ENCODE results near the gene SGSM1. TPM values are rescaled to one million over a fixed set of nuclear protein-coding genes. Genes with fewer than 3 reads are reported as not detected.
"Not testable (repeated sequence)": the region's sequence is repeated elsewhere in the genome, so short reads cannot be mapped to it uniquely, and the experiment has no call there.

The SGSM1 gene
- total RNA-seq, 1 donor from 2014 or later, result 0.07 TPM

DNA sequence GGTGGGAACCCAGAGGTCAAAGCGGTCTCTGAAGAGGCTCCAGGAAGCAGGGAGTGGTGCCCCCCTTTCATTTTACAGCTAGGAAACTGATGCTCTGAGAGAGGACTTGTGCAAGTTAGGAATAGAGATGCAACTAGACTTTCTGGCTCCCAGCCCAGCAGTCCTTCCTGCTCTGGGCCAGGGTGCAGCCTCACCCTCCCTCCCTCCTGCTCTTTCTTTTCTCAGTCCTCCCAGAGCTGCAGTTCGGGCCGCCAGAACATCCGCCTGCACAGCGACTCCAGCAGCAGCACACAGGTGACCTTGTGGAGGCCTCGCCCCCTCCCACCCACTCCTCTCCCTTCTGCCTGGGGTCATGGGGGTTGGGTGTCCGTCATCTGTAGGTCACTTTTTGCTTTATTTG is 89.0 kb downstream of the SGSM1 start:
- Mint-ChIP-seq H3K36me3 (ENCODE audit: low read depth) (no peaks in the 10 kb centered on the region), H3K27me3 (ENCODE audit: low read depth) (peaks cover 3% of the 10 kb centered on the region), H3K4me1 (ENCODE audit: low read depth) (no peaks in the 10 kb centered on the region), H3K4me3 (ENCODE audit: low read depth) (no peak overlapping the region), H3K9me3 (no peaks in the 10 kb centered on the region), H3K27ac (no peak overlapping the region)
- DNase-seq (ENCODE audit: low spot score), result no peak
- intact Hi-C loops (cut with micrococcal nuclease), result no loop called here

DNA sequence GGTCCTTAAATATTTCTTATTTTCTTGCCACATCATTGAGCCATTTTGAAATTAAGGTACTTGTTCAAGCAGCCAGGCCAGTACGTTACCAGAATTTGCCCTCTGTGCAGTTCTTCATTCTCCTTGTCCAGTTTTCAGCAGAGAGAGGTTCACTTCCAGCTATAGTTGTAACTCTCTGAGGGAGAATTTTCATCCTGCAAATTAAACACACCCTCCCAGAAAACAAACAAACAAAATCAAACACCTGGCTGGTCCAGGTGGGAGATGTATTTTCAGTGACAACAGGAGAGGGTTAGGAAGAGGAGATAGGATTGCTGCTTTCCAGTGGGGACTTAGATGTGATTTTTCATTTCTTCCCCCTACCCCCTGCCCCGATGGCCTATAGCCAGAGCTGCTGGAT is 95.4 kb downstream of the SGSM1 start:
- intact Hi-C loops (cut with micrococcal nuclease), result no loop called here
- no peaks in the 10 kb centered on the region for H3K36me3 Mint-ChIP-seq (ENCODE audit: low read depth)
- H3K27ac Mint-ChIP-seq, result no peak overlapping the region
- H3K9me3 Mint-ChIP-seq, result peaks cover 19% of the 10 kb centered on the region
- no peaks in the 10 kb centered on the region for H3K4me1 Mint-ChIP-seq (ENCODE audit: low read depth)
- DNase-seq (ENCODE audit: low spot score), result no peak
- no peaks in the 10 kb centered on the region for H3K27me3 Mint-ChIP-seq (ENCODE audit: low read depth)
- H3K4me3 Mint-ChIP-seq (ENCODE audit: low read depth), result no peak overlapping the region

- intact Hi-C loops (cut with micrococcal nuclease), result no loop called here
- Mint-ChIP-seq H3K36me3 (ENCODE audit: low read depth) (no peaks in the 10 kb centered on the region), H3K27me3 (ENCODE audit: low read depth) (no peaks in the 10 kb centered on the region), H3K9me3 (peaks cover 19% of the 10 kb centered on the region), H3K27ac (no peak overlapping the region), H3K4me1 (ENCODE audit: low read depth) (no peaks in the 10 kb centered on the region), H3K4me3 (ENCODE audit: low read depth) (no peak overlapping the region)
- DNase-seq (ENCODE audit: low spot score), result no peak
These were observed 99.9 kb downstream of the SGSM1 start for GRCh38 chr22:24905909-24906308.

GRCh38 chr22:24907101-24907500 is 101.1 kb downstream of the SGSM1 start:
- H3K4me3 Mint-ChIP-seq (ENCODE audit: low read depth); H3K27ac Mint-ChIP-seq; H3K27me3 Mint-ChIP-seq (ENCODE audit: low read depth); H3K4me1 Mint-ChIP-seq (ENCODE audit: low read depth); H3K36me3 Mint-ChIP-seq (ENCODE audit: low read depth); DNase-seq (ENCODE audit: low spot score); intact Hi-C loops (cut with micrococcal nuclease): not testable (repeated sequence)
- H3K9me3 Mint-ChIP-seq, result peaks cover 19% of the 10 kb centered on the region

DNA sequence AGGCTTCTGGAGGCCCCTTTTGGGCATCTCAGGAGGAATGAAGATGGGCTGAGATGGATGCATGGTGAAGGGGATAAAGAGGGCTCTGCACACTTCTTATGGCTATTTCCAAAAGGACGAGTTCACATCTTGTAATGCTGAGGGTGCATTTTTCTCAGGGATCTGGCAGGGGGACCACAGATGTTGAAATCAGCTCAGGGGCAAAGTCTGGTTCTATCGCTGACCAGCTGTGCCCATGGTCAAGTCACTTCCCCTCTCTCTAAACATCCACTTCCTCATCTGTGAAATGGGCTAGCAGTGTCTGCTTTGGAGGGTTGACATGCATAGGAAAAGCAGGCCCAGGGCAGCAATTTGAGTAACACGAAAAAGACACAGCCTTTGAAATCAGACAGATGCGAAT is 114.0 kb downstream of the SGSM1 start:
- H3K9me3 Mint-ChIP-seq, result no peaks in the 10 kb centered on the region
- no peaks in the 10 kb centered on the region for H3K27me3 Mint-ChIP-seq (ENCODE audit: low read depth)
- H3K4me1 Mint-ChIP-seq (ENCODE audit: low read depth), result no peaks in the 10 kb centered on the region
- intact Hi-C loops (cut with micrococcal nuclease), result no loop called here
- no peak overlapping the region for H3K27ac Mint-ChIP-seq
- no peaks in the 10 kb centered on the region for H3K36me3 Mint-ChIP-seq (ENCODE audit: low read depth)
- no peak for DNase-seq (ENCODE audit: low spot score)
- H3K4me3 Mint-ChIP-seq (ENCODE audit: low read depth), result no peak overlapping the region

- DNase-seq (ENCODE audit: low spot score), result no peak
- no peaks in the 10 kb centered on the region for H3K4me1 Mint-ChIP-seq (ENCODE audit: low read depth)
- no peak overlapping the region for H3K4me3 Mint-ChIP-seq (ENCODE audit: low read depth)
- no peak overlapping the region for H3K27ac Mint-ChIP-seq
- peaks cover 7% of the 10 kb centered on the region for H3K27me3 Mint-ChIP-seq (ENCODE audit: low read depth)
- H3K9me3 Mint-ChIP-seq, result no peaks in the 10 kb centered on the region
- no peaks in the 10 kb centered on the region for H3K36me3 Mint-ChIP-seq (ENCODE audit: low read depth)
- intact Hi-C loops (cut with micrococcal nuclease), result no loop called here
These were observed 119.8 kb downstream of the SGSM1 start for GRCh38 chr22:24925586-24926427.

- intact Hi-C loops (cut with micrococcal nuclease), result no loop called here
- Mint-ChIP-seq H3K4me1 (ENCODE audit: low read depth) (no peaks in the 10 kb centered on the region), H3K27me3 (ENCODE audit: low read depth) (peaks cover 9% of the 10 kb centered on the region), H3K4me3 (ENCODE audit: low read depth) (no peak overlapping the region), H3K9me3 (no peaks in the 10 kb centered on the region), H3K36me3 (ENCODE audit: low read depth) (no peaks in the 10 kb centered on the region), H3K27ac (no peak overlapping the region)
- no peak for DNase-seq (ENCODE audit: low spot score)
These were observed 120.4 kb downstream of the SGSM1 start for GRCh38 chr22:24926428-24926725.

- Mint-ChIP-seq H3K36me3 (ENCODE audit: low read depth) (no peaks in the 10 kb centered on the region), H3K27ac (no peak overlapping the region), H3K27me3 (ENCODE audit: low read depth) (peaks cover 13% of the 10 kb centered on the region), H3K4me1 (ENCODE audit: low read depth) (no peaks in the 10 kb centered on the region), H3K4me3 (ENCODE audit: low read depth) (no peak overlapping the region), H3K9me3 (no peaks in the 10 kb centered on the region)
- no peak for DNase-seq (ENCODE audit: low spot score)
- intact Hi-C loops (cut with micrococcal nuclease), result no loop called here
These were observed 121.0 kb downstream of the SGSM1 start for GRCh38 chr22:24926849-24927579.

GRCh38 chr22:24928322-24928721 is 122.3 kb downstream of the SGSM1 start:
- peaks cover 15% of the 10 kb centered on the region for H3K27me3 Mint-ChIP-seq (ENCODE audit: low read depth)
- no peak for DNase-seq (ENCODE audit: low spot score)
- H3K9me3 Mint-ChIP-seq, result no peaks in the 10 kb centered on the region
- no peak overlapping the region for H3K4me3 Mint-ChIP-seq (ENCODE audit: low read depth)
- no peaks in the 10 kb centered on the region for H3K36me3 Mint-ChIP-seq (ENCODE audit: low read depth)
- no peak overlapping the region for H3K27ac Mint-ChIP-seq
- H3K4me1 Mint-ChIP-seq (ENCODE audit: low read depth), result no peaks in the 10 kb centered on the region
- intact Hi-C loops (cut with micrococcal nuclease), result no loop called here

- no peaks in the 10 kb centered on the region for H3K9me3 Mint-ChIP-seq
- no peak overlapping the region for H3K27ac Mint-ChIP-seq
- intact Hi-C loops (cut with micrococcal nuclease), result no loop called here
- no peak for DNase-seq (ENCODE audit: low spot score)
- H3K4me3 Mint-ChIP-seq (ENCODE audit: low read depth), result no peak overlapping the region
- H3K4me1 Mint-ChIP-seq (ENCODE audit: low read depth), result no peaks in the 10 kb centered on the region
- no peaks in the 10 kb centered on the region for H3K36me3 Mint-ChIP-seq (ENCODE audit: low read depth)
- peaks cover 15% of the 10 kb centered on the region for H3K27me3 Mint-ChIP-seq (ENCODE audit: low read depth)
These were observed 124.7 kb downstream of the SGSM1 start for GRCh38 chr22:24930678-24931077.

DNA sequence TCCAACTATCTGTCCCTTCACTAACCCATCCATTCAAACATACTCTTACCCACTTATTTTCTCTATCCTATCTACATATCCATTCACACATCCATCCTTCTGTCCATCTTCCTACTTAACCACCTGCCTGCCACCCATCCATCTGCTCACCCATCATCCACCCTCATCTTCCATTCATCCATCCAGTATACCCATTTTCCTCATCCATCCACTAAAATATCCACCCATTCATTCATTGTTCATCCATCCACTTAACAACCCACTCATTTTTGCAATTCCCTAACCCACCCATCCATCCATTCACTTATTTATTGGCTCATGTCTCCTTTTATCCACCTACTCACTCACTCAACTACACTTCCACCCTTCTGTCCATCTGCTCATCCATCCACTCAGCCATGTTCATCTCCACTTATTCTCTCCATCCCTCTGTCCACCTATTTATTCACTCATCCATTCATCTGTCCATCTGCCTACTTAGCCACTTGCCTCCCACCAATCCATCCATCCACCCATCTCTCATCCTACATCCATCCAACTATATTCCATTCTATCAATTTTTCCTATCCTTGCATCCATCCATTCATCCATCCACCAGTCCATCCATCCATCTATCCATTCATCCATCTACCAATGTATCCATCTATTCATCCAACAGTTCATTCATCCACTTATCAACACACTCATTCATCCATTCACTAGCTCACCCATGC is 129.9 kb downstream of the SGSM1 start:
- H3K27me3 Mint-ChIP-seq (ENCODE audit: low read depth), result peaks cover 10% of the 10 kb centered on the region
- H3K27ac Mint-ChIP-seq, result no peak overlapping the region
- H3K36me3 Mint-ChIP-seq (ENCODE audit: low read depth), result no peaks in the 10 kb centered on the region
- DNase-seq (ENCODE audit: low spot score), result no peak
- intact Hi-C loops (cut with micrococcal nuclease), result no loop called here
- no peaks in the 10 kb centered on the region for H3K9me3 Mint-ChIP-seq
- H3K4me1 Mint-ChIP-seq (ENCODE audit: low read depth), result no peaks in the 10 kb centered on the region
- H3K4me3 Mint-ChIP-seq (ENCODE audit: low read depth), result no peak overlapping the region

GRCh38 chr22:24937114-24937513 is 131.1 kb downstream of the SGSM1 start:
- Mint-ChIP-seq H3K9me3 (no peaks in the 10 kb centered on the region), H3K27ac (no peak overlapping the region), H3K27me3 (ENCODE audit: low read depth) (peaks cover 3% of the 10 kb centered on the region), H3K4me1 (ENCODE audit: low read depth) (no peaks in the 10 kb centered on the region), H3K36me3 (ENCODE audit: low read depth) (no peaks in the 10 kb centered on the region), H3K4me3 (ENCODE audit: low read depth) (no peak overlapping the region)
- intact Hi-C loops (cut with micrococcal nuclease), result no loop called here
- DNase-seq (ENCODE audit: low spot score), result no peak
